Measurements from ENCODE around the gene TRMT61A. TPM values are rescaled to one million over a fixed set of nuclear protein-coding genes. Genes with fewer than 3 reads are reported as not detected.

TRMT61A gene
- total RNA-seq, 1 experiment from 2014 or later, result 22.5 TPM

DNA sequence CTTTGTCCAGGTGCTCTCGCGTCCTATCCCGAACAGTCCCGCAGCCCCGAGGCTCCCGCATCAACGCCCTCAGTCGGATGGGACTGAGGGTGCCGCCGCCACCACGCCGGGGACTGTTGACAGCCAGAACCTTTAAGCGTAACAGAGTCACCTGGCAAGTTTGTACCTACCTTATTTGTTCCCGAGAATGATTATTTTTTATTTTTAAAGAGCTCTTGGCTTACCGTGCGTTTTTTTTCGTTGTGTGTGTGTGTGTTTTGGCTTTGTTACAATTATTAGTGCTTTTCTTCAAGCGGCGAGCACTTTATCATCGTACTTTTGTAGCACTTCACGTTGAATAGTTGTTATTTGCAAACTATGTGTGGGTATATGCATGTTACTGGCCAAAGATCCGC is 34.2 kb downstream of the TRMT61A start:
- peaks cover 47% of the 10 kb centered on the region for H3K4me1 ChIP-seq (replicated peaks; ENCODE audit: insufficient read depth)
- POLR2A ChIA-PET (ENCODE audit: unreplicated experiment), result interaction anchor here (0.7 kb wide), 2 partner anchors 130 to 1449 kb away, joined by 4 to 9 read pairs; no protein-coding TSS in a partner anchor
- H3K4me2 ChIP-seq, result peak overlapping the region; percentile 96
- no TSS peak for BruUV-seq (replicated peaks)
- no peaks in the 10 kb centered on the region for H3K9me3 ChIP-seq (ENCODE audit: insufficient read depth, low read depth)
- H4K20me1 ChIP-seq (ENCODE audit: insufficient read depth), result peaks cover 64% of the 10 kb centered on the region
- H3F3A ChIP-seq (ENCODE audit: insufficient read depth, low read depth), result peaks cover 64% of the 10 kb centered on the region
- DNase-seq, result no peak
- no peaks in the 10 kb centered on the region for H3K9me2 ChIP-seq (ENCODE audit: insufficient read depth)
- H2AFZ ChIP-seq, result peak overlapping the region; percentile 93
- H3K27ac ChIP-seq, result peak overlapping the region; percentile 76
- no peaks in the 10 kb centered on the region for H3K27me3 ChIP-seq (ENCODE audit: insufficient read depth, low read depth)
- peaks cover 97% of the 10 kb centered on the region for H3K79me2 ChIP-seq (ENCODE audit: low read depth)
- TF ChIP-seq, protein P1, sequence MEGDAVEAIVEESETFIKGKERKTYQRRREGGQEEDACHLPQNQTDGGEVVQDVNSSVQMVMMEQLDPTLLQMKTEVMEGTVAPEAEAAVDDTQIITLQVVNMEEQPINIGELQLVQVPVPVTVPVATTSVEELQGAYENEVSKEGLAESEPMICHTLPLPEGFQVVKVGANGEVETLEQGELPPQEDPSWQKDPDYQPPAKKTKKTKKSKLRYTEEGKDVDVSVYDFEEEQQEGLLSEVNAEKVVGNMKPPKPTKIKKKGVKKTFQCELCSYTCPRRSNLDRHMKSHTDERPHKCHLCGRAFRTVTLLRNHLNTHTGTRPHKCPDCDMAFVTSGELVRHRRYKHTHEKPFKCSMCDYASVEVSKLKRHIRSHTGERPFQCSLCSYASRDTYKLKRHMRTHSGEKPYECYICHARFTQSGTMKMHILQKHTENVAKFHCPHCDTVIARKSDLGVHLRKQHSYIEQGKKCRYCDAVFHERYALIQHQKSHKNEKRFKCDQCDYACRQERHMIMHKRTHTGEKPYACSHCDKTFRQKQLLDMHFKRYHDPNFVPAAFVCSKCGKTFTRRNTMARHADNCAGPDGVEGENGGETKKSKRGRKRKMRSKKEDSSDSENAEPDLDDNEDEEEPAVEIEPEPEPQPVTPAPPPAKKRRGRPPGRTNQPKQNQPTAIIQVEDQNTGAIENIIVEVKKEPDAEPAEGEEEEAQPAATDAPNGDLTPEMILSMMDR (conservative IDR thresholded peaks at IDR 0.05), result 0 out of 2 replicates have a peak, but pooled peaks have one; percentile 7
- no peak for TF ChIP-seq EZH2 (IDR thresholded peaks at IDR 0.05; ENCODE audit: low read depth)
- H3K4me3 ChIP-seq, result peak overlapping the region; percentile 87
- intact Hi-C loops (cut with micrococcal nuclease; ENCODE audit: unreplicated experiment), result loop anchor here (5.0 kb wide), 3 partner anchors 41 to 144 kb away; partner anchors contain the start of gene CKB
- H3K36me3 ChIP-seq (ENCODE audit: low read depth), result peaks cover 25% of the 10 kb centered on the region
- CTCF ChIA-PET, result interaction anchor here (0.6 to 1.2 kb wide), 2 partner anchors 44 to 438 kb away, joined by 3 read pairs; no protein-coding TSS in a partner anchor

DNA sequence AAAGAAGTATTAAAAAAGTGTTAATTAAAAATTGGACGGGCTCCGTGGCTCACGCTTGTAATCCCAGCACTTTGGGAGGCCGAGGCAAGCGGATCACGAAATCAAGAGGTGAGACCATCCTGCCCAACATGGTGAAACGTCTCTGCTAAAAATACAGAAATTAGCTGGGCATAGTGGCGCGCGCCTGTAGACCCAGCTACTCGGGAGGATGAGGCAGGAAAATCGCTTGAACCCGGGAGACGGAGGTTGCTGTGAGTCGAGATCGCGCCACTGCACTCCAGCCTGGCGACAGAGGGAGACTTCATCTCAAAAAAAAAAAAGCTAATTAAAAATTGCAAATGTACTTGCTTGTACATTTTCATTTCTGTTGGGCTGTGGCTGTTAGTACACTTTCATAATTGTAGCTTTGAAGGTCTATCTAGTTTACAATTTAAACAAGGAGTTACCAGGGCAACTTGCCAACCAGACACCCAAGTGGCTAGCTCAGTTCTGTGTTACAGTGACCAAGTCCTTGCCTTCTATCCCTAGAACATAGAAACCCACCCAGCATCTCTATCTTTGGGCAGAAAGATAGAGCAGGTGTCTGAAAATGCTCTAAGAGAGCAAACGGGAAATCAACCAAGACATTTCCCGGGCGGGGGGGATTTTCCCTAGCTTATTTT is 35.0 kb downstream of the TRMT61A start:
- H3K4me2 ChIP-seq, result peak overlapping the region; percentile 96
- TF ChIP-seq EZH2 (IDR thresholded peaks at IDR 0.05; ENCODE audit: low read depth), result no peak
- TF ChIP-seq, protein P1 (conservative IDR thresholded peaks at IDR 0.05), result no peak
- H4K20me1 ChIP-seq (ENCODE audit: insufficient read depth), result peaks cover 61% of the 10 kb centered on the region
- H3K9me2 ChIP-seq (ENCODE audit: insufficient read depth), result no peaks in the 10 kb centered on the region
- CTCF ChIA-PET, result interaction anchor here (0.6 to 1.2 kb wide), 4 partner anchors 12 to 439 kb away, joined by 3 to 8 read pairs (median 3); no protein-coding TSS in a partner anchor
- H3K9me3 ChIP-seq (ENCODE audit: insufficient read depth, low read depth), result no peaks in the 10 kb centered on the region
- H3K79me2 ChIP-seq (ENCODE audit: low read depth), result peaks cover 95% of the 10 kb centered on the region
- intact Hi-C loops (cut with micrococcal nuclease; ENCODE audit: unreplicated experiment), result loop anchor here (5.0 kb wide), 3 partner anchors 42 to 143 kb away; partner anchors contain the start of gene CKB
- peaks cover 17% of the 10 kb centered on the region for H3K36me3 ChIP-seq (ENCODE audit: low read depth)
- no peak overlapping the region for H3K27ac ChIP-seq
- peaks cover 60% of the 10 kb centered on the region for H3F3A ChIP-seq (ENCODE audit: insufficient read depth, low read depth)
- BruUV-seq (replicated peaks), result TSS peak; percentile 60
- H3K27me3 ChIP-seq (ENCODE audit: insufficient read depth, low read depth), result no peaks in the 10 kb centered on the region
- peaks cover 39% of the 10 kb centered on the region for H3K4me1 ChIP-seq (replicated peaks; ENCODE audit: insufficient read depth)
- peak overlapping the region; percentile 87 for H3K4me3 ChIP-seq
- POLR2A ChIA-PET (ENCODE audit: unreplicated experiment), result interaction anchor here (0.6 to 0.7 kb wide), 5 partner anchors 129 to 1406 kb away, joined by 3 to 8 read pairs (median 4); no protein-coding TSS in a partner anchor
- H2AFZ ChIP-seq, result peak overlapping the region; percentile 93
- peak in 1 of 2 experiments; percentile 34 for DNase-seq

DNA sequence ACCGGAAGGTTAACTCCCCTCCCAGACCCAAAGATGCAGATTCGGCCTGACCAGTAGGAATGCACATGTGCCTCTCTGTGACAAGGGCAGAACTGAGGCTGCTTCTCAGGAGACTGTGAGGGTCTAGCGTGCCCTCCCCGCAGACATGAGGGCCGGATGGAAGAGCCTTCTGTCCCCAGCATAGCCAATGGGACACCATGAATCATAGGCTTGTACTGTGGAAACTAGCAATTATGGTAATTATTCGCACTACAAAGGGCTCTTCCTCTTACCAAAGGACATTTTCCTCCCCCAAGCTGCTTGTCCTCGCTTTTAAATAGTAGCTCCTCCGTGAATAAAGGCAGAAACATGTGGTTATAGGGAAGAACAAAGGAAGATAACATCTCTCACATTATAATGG is 40.0 kb downstream of the TRMT61A start:
- BruUV-seq (replicated peaks), result no TSS peak
- POLR2A ChIA-PET (ENCODE audit: unreplicated experiment), result interaction anchor here (1.0 kb wide), 1 partner anchor 29 kb away, joined by 14 read pairs; no protein-coding TSS in a partner anchor
- CTCF ChIA-PET, result no interaction called here

More for the DNA sequence above, 40.0 kb downstream of the TRMT61A start:
- intact Hi-C loops (cut with micrococcal nuclease; ENCODE audit: unreplicated experiment), result no loop called here
- Histone ChIP-seq H3K27me3 (ENCODE audit: insufficient read depth, low read depth) (no peaks in the 10 kb centered on the region), H3K4me1 (replicated peaks; ENCODE audit: insufficient read depth) (peaks cover 14% of the 10 kb centered on the region), H3K9me2 (ENCODE audit: insufficient read depth) (no peaks in the 10 kb centered on the region), H4K20me1 (ENCODE audit: insufficient read depth) (peaks cover 59% of the 10 kb centered on the region), H3K27ac (no peak overlapping the region), H3K9me3 (ENCODE audit: insufficient read depth, low read depth) (no peaks in the 10 kb centered on the region), H2AFZ (no peak overlapping the region), H3K4me2 (no peak overlapping the region), H3K36me3 (ENCODE audit: low read depth) (peaks cover 13% of the 10 kb centered on the region), H3K4me3 (no peak overlapping the region), H3K79me2 (ENCODE audit: low read depth) (peaks cover 89% of the 10 kb centered on the region), H3F3A (ENCODE audit: insufficient read depth, low read depth) (peaks cover 53% of the 10 kb centered on the region)
- peak in 1 of 2 experiments; percentile 17 for DNase-seq
- TF ChIP-seq, protein P1 (conservative IDR thresholded peaks at IDR 0.05), result no peak
- TF ChIP-seq EZH2 (IDR thresholded peaks at IDR 0.05; ENCODE audit: low read depth), result no peak
